Ammon's horn (tissue), 1 donor: Measurements from ENCODE around the gene NCKAP5.

ENCODE experiments used
- DNase-seq: peaks from one replicate; pipeline ENCODE4 v3.0.0-alpha.2; 2016; ENCODE audit warnings: low spot score

The NCKAP5 gene

GRCh38 chr2:133421516-133422324 lies 146.5 kb downstream of the NCKAP5 start:
- DNase-seq, result peak; percentile 46

DNA sequence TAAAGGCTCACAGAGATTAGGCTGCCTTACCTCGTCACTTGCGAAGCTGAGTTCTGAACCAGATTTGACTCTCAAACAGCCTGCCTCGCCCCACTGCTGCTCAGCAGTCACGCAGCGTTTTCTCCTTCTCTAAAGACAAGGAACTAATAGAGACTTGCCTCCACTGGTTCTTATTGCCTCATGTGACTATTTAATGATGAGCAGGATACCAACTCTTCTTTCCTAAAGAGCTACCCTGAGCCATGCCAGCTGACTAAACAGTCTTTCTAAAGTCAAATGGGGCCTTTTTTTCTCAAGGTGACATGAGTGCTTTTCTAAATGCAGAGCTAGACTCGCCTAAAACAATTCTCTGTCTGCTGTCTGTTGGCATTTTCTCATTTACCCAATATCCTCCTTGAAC lies 147.5 kb downstream of the NCKAP5 start:
- DNase-seq, result no peak

DNA sequence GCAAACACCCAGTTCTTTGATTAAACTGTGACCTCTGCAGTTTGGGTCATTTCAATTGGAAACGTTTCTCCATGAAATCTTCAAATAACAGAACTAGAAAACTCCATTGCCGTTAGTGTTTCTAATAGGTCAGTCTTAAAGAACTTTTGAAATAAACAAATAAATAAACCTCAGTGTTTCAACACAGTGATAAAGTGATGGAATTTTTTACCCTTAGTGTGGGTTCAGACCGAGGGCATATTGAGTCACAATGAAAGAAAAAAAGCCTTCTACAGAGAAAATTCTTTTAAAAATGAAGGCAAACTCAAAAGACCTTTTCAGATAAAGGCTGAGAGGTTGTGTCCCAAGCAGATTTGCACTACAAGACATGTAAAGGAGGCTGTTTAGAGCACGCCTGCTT lies 149.6 kb downstream of the NCKAP5 start:
- no peak for DNase-seq

- no peak for DNase-seq
These were observed 150.2 kb downstream of the NCKAP5 start for GRCh38 chr2:133418021-133418420.

DNA sequence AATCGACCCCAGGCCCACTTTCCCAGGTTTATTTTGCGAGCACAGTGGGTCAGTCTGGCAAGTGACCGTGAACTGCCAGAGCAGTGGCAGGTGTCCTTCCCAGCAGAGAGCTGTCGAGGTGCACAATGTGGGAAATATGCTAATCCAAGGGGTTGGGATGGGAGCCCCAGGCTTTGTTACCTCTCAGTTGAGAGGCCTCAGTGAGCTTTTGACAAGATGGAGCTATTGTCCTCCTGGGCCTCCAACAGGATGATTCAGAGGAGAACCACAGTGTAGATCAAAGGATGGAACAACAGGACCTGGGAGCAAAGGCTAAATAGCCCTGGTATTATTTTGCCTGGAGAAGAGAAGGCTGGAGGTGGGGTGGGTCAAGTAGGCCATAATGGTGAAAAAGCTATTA lies 150.8 kb downstream of the NCKAP5 start:
- DNase-seq, result no peak

- no peak for DNase-seq
These were observed 151.5 kb downstream of the NCKAP5 start for GRCh38 chr2:133416736-133417135.

- no peak for DNase-seq
These were observed 152.1 kb downstream of the NCKAP5 start for GRCh38 chr2:133416146-133416545.

GRCh38 chr2:133415210-133415876 lies 152.9 kb downstream of the NCKAP5 start:
- peak; percentile 22 for DNase-seq

- DNase-seq, result no peak
These were observed 153.6 kb downstream of the NCKAP5 start for GRCh38 chr2:133414486-133415209.

DNA sequence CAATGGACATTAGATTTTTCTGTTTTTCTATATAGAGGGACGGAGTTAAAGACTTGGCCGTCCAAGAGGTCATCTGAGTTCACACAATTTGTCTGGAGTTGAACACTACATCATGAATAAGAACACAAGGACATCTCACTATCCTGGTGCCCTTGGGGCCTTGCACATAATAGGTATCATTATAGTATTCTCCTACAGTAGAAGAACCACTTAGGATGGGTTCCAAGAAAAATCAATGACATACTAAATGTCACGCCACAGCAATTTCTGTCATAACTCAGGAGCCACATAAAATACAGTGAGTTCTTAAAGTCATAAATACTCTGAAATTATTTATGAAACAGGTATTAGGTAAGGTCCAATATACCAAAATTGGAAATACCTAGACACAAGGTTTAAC lies 154.4 kb downstream of the NCKAP5 start:
- no peak for DNase-seq

GRCh38 chr2:133412694-133413093 lies 155.6 kb downstream of the NCKAP5 start:
- DNase-seq, result no peak

GRCh38 chr2:133411857-133412256 lies 156.4 kb downstream of the NCKAP5 start:
- no peak for DNase-seq

DNA sequence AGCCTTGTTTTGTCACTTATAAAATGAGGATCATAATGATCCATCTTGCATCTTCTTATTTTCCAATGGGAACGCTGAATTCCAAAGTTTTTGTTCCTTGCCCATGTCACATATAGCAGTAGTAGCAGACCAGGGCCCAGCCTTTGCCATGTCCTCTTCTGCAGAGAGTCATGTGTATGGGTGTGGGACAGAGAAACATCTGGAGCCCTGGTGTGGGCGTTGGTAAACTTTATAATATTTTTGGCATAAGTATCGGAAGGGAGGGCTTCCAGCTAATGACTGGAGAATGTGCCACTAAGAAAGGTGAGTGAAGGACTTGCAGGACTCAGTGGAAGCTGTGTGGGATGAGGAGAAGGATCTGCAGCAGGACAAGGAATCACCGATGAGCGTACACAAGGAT lies 157.2 kb downstream of the NCKAP5 start:
- no peak for DNase-seq

GRCh38 chr2:133409581-133410285 lies 158.5 kb downstream of the NCKAP5 start:
- DNase-seq, result no peak

GRCh38 chr2:133408671-133409070 lies 159.6 kb downstream of the NCKAP5 start:
- no peak for DNase-seq

- no peak for DNase-seq
These were observed 160.9 kb downstream of the NCKAP5 start for GRCh38 chr2:133407341-133407740.

DNA sequence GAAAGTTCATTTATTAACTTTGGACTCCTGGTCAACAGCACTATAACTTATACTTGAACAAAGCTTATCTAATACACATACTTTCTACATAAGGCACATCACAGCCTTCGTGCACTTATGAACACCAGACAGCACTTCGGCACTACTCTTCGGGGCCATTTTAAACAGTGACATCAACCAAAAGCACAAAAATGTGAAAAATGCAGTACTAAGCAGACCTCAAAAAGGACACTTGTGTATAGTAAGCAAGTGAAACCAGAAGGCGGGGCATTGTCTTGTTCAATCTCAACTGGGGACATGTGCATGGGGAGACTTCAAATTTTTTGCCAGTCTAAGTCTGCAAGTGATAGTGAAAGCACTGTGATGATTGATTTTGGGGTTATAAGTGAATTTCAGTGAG lies 163.0 kb downstream of the NCKAP5 start:
- no peak for DNase-seq

DNA sequence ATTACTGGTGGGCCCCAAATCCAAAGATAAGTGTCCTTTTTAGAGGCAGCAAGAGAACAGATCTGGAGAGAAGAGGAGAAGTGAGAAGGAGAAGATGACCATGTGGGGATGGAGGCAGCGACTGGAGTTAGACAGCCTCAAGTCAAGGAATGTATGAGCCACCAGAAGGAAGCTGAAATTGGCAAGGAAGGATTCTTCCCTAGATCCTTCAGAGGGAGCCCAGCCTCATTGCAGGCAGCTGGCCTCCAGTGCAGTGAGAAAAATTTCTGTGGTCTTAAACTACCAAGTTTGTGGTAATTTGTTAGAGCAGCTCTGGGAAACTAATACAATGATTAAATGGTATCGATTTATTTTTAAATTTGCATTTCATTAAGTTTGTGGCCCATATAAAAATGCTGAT lies 167.9 kb downstream of the NCKAP5 start:
- no peak for DNase-seq

- no peak for DNase-seq
These were observed 174.4 kb downstream of the NCKAP5 start for GRCh38 chr2:133393895-133394294.

- no peak for DNase-seq
These were observed 178.1 kb downstream of the NCKAP5 start for GRCh38 chr2:133390156-133390555.

- no peak for DNase-seq
These were observed 178.7 kb downstream of the NCKAP5 start for GRCh38 chr2:133389569-133389968.

- DNase-seq, result no peak
These were observed 185.7 kb downstream of the NCKAP5 start for GRCh38 chr2:133382566-133382965.
